GM19397 (cell line): ENCODE results near the gene TMEM131.

Source experiments
- ATAC-seq: cut with Tn5 transposase; IDR thresholded peaks from one replicate; pipeline ENCODE4 v1.9.1; 2021; ENCODE audit warnings: mild to moderate bottlenecking, moderate library complexity; ENCODE audit not compliant: unreplicated experiment

The TMEM131 gene

GRCh38 chr2:97994476-97994875 lies 1.3 kb downstream of the TMEM131 start:
- no peak for ATAC-seq

- ATAC-seq: no peak
Observed at GRCh38 chr2:97993926-97994325, 1.8 kb downstream of the TMEM131 start.

- ATAC-seq: no peak
Observed at GRCh38 chr2:97992836-97993825, 2.6 kb downstream of the TMEM131 start.

- no peak for ATAC-seq
Observed at GRCh38 chr2:97991081-97991856, 4.5 kb downstream of the TMEM131 start.

- ATAC-seq: no peak
Observed at GRCh38 chr2:97988722-97989121, 7.0 kb downstream of the TMEM131 start.

- ATAC-seq: no peak
Observed at GRCh38 chr2:97985998-97986397, 9.8 kb downstream of the TMEM131 start.

- no peak for ATAC-seq
Observed at GRCh38 chr2:97983698-97984097, 12.1 kb downstream of the TMEM131 start.

- no peak for ATAC-seq
Observed at GRCh38 chr2:97983134-97983533, 12.6 kb downstream of the TMEM131 start.

GRCh38 chr2:97982621-97983020 lies 13.1 kb downstream of the TMEM131 start:
- ATAC-seq: no peak

GRCh38 chr2:97981961-97982360 lies 13.8 kb downstream of the TMEM131 start:
- ATAC-seq: no peak

GRCh38 chr2:97979904-97980303 lies 15.8 kb downstream of the TMEM131 start:
- ATAC-seq: no peak

GRCh38 chr2:97974471-97974870 lies 21.3 kb downstream of the TMEM131 start:
- ATAC-seq: no peak

GRCh38 chr2:97970293-97971060 lies 25.3 kb downstream of the TMEM131 start:
- ATAC-seq: no peak

GRCh38 chr2:97969081-97970067 lies 26.4 kb downstream of the TMEM131 start:
- no peak for ATAC-seq

- no peak for ATAC-seq
Observed at GRCh38 chr2:97967931-97968627, 27.7 kb downstream of the TMEM131 start.

GRCh38 chr2:97967216-97967592 lies 28.5 kb downstream of the TMEM131 start:
- ATAC-seq: no peak

- no peak for ATAC-seq
Observed at GRCh38 chr2:97966545-97967215, 29.1 kb downstream of the TMEM131 start.

GRCh38 chr2:97965116-97965515 lies 30.6 kb downstream of the TMEM131 start:
- no peak for ATAC-seq

- ATAC-seq: no peak
Observed at GRCh38 chr2:97963880-97964279, 31.9 kb downstream of the TMEM131 start.
